ENCODE results near the gene RPS6KA1. TPM values are rescaled to one million over a fixed set of nuclear protein-coding genes. Genes with fewer than 3 reads are reported as not detected.

Gene RPS6KA1
- total RNA-seq, 1 donor from 2014 or later, result 9.6 TPM

DNA sequence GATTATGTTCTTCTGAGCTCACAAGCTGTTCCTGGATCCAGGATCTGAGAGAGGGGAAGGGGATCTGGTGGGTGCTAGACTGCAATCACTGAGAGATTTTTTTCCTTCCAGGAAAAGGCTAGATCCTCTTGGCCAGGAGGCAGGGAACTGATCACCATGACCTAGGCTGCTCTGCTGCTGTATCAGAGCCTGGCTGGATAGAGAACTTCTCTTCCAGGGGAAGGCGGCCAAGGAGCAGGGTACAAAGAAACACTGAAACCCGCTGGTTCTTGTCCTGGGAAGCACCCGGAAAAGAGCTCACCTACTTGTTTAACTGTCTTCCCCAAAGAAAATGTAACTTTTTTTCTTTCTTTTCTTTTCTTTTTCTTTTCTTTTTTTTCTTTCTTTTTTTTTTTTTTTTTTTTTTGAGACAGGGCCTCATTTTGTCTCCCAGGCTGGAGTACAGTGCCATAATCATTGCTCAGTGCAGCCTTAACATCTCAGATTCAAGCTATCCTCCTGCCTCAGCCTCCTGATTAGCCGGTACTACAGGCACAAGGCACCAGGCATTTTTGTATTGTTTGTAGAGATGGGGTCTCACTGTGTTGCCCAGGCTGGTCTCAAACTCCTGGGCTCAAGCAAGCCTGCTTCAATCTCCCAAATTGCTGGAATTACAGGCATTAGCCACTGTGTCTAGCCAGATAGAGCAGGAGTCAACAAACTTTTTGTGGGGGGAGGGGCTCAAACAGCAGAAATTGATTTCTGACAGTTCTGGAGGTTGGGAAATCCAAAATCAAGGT, 12.4 kb upstream of the RPS6KA1 start:
- Histone ChIP-seq H3K36me3 (no peaks in the 10 kb centered on the region), H3K27ac (no peak overlapping the region), H3K4me3 (no peak overlapping the region), H3K4me1 (no peaks in the 10 kb centered on the region), H3K9me3 (no peaks in the 10 kb centered on the region), H3K27me3 (no peaks in the 10 kb centered on the region)
- DNase-seq (ENCODE audit: low spot score in 2 of 2), result no peak
- intact Hi-C loops (cut with DNase I), result no loop called here
- TF ChIP-seq, protein P1, sequence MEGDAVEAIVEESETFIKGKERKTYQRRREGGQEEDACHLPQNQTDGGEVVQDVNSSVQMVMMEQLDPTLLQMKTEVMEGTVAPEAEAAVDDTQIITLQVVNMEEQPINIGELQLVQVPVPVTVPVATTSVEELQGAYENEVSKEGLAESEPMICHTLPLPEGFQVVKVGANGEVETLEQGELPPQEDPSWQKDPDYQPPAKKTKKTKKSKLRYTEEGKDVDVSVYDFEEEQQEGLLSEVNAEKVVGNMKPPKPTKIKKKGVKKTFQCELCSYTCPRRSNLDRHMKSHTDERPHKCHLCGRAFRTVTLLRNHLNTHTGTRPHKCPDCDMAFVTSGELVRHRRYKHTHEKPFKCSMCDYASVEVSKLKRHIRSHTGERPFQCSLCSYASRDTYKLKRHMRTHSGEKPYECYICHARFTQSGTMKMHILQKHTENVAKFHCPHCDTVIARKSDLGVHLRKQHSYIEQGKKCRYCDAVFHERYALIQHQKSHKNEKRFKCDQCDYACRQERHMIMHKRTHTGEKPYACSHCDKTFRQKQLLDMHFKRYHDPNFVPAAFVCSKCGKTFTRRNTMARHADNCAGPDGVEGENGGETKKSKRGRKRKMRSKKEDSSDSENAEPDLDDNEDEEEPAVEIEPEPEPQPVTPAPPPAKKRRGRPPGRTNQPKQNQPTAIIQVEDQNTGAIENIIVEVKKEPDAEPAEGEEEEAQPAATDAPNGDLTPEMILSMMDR (IDR thresholded peaks at IDR 0.05), result no peak

DNA sequence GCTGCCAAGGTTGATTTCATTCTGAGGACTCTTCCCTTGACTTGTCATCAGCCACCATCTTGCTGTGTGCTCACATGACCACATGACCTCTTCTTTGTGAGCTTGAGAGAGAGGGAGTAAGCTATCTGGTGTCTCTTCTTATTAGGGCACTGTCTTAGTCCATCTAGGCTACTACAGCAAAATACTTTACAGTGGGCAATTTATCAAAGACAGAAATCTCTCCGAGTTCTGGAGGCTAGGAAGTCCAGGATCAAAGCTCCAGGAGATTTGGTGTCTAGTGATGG, 11.9 kb upstream of the RPS6KA1 start:
- H3K4me1 ChIP-seq, result no peaks in the 10 kb centered on the region
- no peaks in the 10 kb centered on the region for H3K27me3 ChIP-seq
- H3K4me3 ChIP-seq, result no peak overlapping the region
- intact Hi-C loops (cut with DNase I), result no loop called here
- DNase-seq (ENCODE audit: low spot score in 2 of 2), result no peak
- H3K36me3 ChIP-seq, result no peaks in the 10 kb centered on the region
- no peaks in the 10 kb centered on the region for H3K9me3 ChIP-seq
- H3K27ac ChIP-seq, result no peak overlapping the region
- TF ChIP-seq, protein P1 (IDR thresholded peaks at IDR 0.05), result no peak

DNA sequence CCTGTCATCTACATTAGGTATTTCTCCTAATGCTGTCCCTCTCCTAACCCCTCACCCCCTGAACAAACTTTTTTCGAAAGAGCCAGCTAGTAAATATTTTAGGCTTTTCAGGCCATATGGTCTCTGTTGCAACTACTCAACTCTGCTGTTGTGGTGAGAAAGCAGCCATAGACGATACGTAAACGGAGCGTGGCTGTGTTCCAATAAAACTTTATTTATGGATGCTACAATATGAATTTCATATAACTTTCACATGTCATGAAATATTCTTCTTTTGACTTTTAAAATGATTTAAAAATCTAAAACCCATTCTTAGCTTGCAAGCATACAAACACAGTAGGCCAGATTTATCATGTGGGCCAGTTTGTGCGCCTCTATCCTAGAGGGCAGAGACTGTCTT, 11.2 kb upstream of the RPS6KA1 start:
- TF ChIP-seq, protein P1 (IDR thresholded peaks at IDR 0.05), result no peak
- no peaks in the 10 kb centered on the region for H3K36me3 ChIP-seq
- intact Hi-C loops (cut with DNase I), result no loop called here
- H3K27ac ChIP-seq, result no peak overlapping the region
- H3K9me3 ChIP-seq, result no peaks in the 10 kb centered on the region
- no peak for DNase-seq (ENCODE audit: low spot score in 2 of 2)
- H3K27me3 ChIP-seq, result no peaks in the 10 kb centered on the region
- no peaks in the 10 kb centered on the region for H3K4me1 ChIP-seq
- no peak overlapping the region for H3K4me3 ChIP-seq

DNA sequence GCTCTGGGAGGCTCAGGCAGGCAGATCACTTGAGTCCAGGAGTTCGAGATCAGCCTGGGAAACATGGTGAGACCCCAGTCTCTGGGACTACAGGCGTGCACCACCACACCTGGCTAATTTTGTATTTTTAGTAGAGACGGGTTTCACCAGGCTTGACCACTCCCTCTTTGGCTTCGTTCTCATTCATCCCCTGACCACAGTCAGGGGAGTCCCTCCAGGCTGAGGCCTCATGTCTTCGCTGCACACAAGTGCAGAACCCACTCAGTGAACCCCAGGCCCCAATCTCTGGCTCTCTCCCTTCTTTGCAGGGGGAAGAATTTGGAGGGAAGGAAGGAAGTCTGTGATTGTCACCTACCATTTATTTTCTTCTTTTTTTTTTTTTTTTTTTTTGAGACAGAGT, 9.2 kb upstream of the RPS6KA1 start:
- TF ChIP-seq, protein P1 (IDR thresholded peaks at IDR 0.05), result no peak
- Histone ChIP-seq H3K27me3 (no peaks in the 10 kb centered on the region), H3K4me3 (no peak overlapping the region), H3K9me3 (no peaks in the 10 kb centered on the region), H3K4me1 (no peaks in the 10 kb centered on the region), H3K27ac (no peak overlapping the region), H3K36me3 (no peaks in the 10 kb centered on the region)
- intact Hi-C loops (cut with DNase I), result no loop called here
- no peak for DNase-seq (ENCODE audit: low spot score in 2 of 2)

DNA sequence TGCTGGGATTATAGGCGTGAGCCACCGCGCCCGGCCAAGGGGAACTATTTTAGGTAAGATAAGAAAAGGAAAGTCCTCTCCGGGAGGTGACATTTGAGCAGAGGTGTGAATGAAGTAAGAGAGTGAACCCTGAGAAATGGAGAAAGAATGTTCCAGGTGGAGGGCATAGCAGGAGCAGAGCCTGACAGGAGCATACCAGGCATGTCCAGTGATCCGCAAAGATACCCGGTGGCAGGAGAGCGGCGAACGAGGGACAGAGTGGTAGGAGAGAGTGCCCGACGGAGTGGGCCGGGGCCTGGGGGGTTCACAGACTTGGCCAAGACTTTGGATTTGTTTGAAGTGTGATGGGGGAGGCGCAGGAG, 7.9 kb upstream of the RPS6KA1 start:
- H3K27ac ChIP-seq, result no peak overlapping the region
- H3K27me3 ChIP-seq, result no peaks in the 10 kb centered on the region
- H3K9me3 ChIP-seq, result no peaks in the 10 kb centered on the region
- DNase-seq (ENCODE audit: low spot score in 2 of 2), result no peak
- TF ChIP-seq, protein P1 (IDR thresholded peaks at IDR 0.05), result no peak
- no peaks in the 10 kb centered on the region for H3K4me1 ChIP-seq
- H3K4me3 ChIP-seq, result no peak overlapping the region
- no peaks in the 10 kb centered on the region for H3K36me3 ChIP-seq
- intact Hi-C loops (cut with DNase I), result no loop called here

DNA sequence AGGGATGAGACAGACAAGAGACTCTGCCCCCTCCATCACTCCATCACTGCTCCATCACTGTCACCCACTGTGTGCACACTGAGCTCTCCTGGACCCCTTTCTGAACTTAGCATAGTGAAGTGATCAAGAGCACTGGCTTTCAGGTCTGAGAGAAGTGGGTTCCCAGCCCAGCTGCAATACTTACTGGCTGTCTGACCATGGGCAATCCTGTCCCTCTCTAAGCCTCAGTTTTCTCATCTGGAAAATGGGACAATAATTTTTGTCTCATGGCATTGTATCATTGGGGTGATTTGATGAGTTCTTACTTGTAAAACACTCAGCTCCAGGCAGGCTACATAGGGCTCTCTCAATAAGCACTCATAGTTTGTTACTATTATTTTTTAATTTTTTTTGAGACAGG, 7.5 kb upstream of the RPS6KA1 start:
- no peak for DNase-seq (ENCODE audit: low spot score in 2 of 2)
- no peak overlapping the region for H3K27ac ChIP-seq
- H3K27me3 ChIP-seq, result no peaks in the 10 kb centered on the region
- TF ChIP-seq, protein P1 (IDR thresholded peaks at IDR 0.05), result no peak
- intact Hi-C loops (cut with DNase I), result no loop called here
- no peaks in the 10 kb centered on the region for H3K4me1 ChIP-seq
- no peaks in the 10 kb centered on the region for H3K9me3 ChIP-seq
- H3K36me3 ChIP-seq, result no peaks in the 10 kb centered on the region
- H3K4me3 ChIP-seq, result no peak overlapping the region
